Germinal center (tissue), 1 donor: ENCODE results near the gene ACAP2.
A peak's percentile ranks its signal among the peaks of the same experiment; 100 is the strongest.

Experiments
- DNase-seq: peaks from one replicate; pipeline ENCODE4 v3.0.0; 2012; ENCODE audit warnings: mixed read lengths, low spot score

Gene ACAP2

GRCh38 chr3:195259475-195260279 lies 183.1 kb downstream of the ACAP2 start:
- DNase-seq, result peak; percentile 97

GRCh38 chr3:195259154-195259474 lies 183.7 kb downstream of the ACAP2 start:
- no peak for DNase-seq

DNA sequence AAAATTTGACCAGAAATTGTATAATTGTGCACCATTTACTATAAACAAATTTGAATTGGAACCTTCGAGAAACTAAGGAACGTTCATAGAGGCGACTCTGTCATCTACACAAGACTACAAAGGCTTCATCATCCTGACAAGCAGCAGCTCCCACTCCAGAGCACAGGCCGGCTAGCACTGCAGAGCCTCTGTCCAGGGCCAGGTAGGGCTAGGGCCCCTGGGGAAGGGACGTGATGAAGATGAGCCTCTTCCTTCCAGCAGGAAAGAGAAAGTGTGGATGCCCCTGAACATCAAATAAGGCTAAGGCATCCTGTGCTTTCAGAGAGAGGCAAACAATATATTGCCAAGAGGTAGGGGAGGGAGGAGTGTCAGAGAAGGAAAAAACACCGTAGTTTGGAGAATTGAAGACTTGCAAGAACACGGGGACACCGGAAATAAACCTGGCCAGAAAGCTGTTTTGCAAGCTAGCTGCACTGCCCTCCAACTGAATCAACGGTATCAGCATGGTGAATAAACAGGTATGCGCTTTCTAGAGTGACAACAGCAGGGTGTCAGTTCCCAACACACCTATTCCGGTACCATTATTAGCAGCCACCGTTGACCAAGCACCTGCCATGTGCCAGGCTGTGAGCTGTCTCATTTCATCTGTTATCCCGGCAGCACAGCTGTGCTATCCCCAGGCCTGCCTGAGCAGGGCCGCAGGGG lies 184.2 kb downstream of the ACAP2 start:
- no peak for DNase-seq

- DNase-seq, result no peak
Measured at GRCh38 chr3:195257454-195258448, 185.1 kb downstream of the ACAP2 start.

- no peak for DNase-seq
Measured at GRCh38 chr3:195256639-195257453, 186.0 kb downstream of the ACAP2 start.

DNA sequence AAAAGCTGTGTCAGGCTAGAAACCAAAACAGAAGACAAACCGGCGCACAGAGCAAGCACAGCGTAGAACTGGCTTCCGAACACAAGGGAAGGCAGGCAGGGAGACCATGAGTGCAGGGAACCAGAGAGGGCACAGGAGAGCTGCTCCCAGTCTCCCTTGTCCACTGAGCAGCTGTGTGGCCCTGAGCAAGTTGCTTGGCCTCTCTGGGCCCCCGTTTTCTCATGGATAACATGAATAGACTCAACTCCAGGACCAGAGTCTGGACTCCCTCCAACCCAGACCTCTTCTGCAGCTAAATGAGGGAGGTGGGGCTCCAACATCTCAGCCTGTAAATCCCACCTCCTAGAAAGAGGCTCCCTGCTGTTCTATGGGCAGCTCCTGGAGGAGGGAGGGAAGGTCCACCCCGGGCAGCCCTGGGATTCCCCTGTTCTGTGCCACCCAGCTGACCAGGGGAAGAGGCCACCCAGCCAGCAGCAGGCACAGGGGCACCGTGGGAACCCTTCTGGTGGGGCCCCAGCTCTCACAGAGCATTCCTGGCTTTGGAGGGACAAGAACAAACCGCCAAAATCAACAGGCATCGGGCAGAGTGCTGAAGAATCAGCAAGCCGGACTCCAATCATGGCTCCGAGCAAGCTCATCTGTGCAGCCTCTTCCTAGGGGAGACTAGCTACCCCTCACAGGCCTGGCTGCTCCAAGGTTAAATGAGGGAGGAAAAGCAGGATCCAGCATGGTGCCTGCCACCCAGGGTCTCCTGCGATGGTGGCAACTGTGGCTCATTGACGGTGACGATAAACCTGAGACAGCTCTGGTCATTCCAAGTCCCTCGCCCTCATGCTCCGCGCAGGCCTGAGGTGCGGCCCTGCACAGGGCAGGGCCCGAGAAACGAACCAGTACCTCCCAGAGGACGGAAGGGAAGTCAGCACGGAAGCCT lies 187.0 kb downstream of the ACAP2 start:
- DNase-seq, result no peak

GRCh38 chr3:195255176-195255500 lies 187.7 kb downstream of the ACAP2 start:
- DNase-seq, result no peak

DNA sequence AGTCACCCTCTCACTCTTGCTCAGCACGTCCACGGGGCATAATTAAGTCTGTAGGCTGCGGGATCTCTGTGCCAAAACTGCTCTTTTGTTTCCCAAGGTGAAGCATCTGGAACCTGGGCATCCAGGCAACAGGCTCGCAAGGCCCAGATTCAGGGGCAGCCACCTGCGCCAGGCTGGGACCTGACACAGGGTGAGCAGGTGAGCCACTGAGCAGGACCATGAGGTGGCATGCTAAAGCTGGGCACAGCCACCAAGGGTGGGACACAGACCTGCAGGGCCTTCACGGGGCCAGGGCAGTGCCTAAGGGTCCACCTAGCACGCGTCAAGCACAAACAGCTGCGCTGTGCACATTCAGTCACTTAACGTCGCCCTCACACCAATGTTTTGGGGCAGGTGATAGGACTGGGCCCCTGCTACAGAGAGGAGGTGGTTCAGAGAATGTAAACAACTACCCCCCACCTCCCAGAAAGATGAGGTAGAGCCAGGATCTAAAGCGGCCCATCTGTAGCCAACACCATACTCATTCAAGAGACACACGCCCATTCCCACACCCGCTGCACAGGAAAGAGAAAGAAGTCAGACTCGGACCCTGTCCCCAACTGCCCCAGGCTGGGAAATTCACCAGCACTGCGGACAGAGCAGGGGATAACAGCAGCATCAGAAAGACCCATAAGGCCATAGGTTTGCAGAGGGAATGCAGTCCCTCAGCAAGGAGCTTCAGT lies 188.2 kb downstream of the ACAP2 start:
- DNase-seq, result no peak

GRCh38 chr3:195253923-195254432 lies 188.8 kb downstream of the ACAP2 start:
- DNase-seq, result no peak

DNA sequence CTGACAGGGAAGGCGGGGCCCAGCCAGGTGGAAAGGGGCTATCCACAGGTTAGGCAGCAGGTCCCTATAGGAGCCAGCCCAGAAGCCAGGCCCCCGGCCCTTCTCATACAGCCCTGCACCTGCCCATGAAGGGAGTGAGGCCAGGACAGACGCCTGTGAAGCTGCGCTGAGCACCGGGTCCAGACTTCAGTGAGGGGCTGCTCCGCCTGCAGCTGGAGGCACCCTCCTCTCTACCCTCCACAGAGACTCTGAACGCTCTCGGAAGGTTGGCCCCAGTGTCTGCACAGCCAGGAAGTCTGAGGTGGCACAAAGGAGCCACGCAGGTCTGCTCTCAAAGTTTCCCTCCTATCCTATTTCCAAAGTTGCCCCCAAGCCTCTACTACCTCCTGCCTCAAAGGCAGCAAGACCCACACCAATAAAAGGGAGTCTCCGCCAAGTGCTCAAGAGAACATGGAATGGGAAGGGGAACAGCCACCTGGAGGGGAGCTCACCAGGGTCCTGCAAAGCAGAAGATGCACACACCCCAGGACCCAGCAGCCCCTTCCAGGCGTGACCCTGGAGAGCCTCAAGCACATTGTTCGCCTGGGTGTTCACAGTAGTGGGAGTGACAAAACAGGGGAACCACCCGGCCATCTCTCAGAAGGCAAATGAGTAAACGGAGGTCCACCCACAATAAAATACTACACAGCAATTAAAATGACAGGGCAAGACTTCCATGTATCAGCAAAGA lies 191.3 kb downstream of the ACAP2 start:
- no peak for DNase-seq

DNA sequence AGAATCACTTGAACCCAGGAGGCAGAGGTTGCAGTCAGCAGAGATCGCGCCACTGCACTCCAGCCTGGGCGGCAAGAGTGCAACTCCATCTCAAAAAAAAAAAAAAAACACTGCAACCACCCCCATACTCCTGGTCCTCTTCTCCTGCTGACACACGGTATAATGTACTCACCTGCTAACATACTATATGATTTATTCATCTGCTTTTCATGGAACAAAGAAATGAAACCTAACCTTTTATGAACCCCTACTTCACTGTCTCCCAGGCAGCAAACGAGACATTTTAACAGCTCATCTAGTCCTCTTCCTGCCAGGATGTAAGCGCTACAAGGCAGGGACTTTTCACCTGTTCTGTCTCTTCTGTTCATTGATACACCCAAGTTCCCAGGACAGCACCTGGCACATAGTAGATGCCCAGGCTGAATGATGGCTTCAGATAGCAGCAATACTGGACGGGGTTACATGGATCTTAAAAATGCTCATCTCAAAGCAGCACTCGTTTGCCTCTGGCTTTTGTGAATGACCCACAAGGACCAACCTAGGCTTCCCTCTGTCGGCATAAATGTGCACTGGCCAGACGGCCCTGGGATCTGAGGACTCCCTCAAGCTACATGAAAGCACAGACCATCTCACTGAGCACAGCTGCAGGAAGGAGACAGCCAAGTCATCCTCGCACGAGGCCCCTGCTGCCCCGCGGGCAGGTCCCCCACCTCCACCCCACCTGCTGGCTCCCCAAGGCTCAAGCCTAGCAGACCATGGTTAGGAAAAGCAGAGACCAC lies 192.2 kb downstream of the ACAP2 start:
- DNase-seq, result no peak

DNA sequence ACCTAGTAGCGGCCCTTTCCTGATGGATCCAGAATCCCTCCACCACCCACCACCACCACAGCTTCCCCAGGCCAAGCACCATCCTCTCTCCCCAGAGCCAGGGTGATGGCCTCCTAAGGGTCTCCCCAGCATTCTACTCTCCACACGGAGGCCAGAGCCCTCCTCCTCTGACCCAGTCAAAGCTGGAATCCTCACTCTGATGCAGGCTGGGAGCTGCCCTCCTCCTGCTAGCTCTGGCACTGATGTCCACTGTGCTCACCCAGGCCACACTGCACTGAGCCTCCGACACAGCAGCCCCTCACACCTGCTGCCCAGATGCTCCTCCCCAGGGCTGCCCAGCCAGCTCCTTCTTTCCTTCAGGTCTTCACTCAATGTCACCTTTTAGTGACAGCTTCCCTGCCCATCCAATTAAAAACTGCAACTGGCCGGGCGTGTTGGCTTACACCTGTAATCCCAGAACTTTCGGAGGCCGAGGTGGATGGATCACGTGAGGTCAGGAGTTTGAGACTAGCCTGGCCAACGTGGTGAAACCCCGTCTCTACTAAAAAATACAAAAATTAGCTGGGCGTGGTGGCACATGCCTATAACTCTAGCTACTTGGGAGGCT lies 192.9 kb downstream of the ACAP2 start:
- no peak for DNase-seq

DNA sequence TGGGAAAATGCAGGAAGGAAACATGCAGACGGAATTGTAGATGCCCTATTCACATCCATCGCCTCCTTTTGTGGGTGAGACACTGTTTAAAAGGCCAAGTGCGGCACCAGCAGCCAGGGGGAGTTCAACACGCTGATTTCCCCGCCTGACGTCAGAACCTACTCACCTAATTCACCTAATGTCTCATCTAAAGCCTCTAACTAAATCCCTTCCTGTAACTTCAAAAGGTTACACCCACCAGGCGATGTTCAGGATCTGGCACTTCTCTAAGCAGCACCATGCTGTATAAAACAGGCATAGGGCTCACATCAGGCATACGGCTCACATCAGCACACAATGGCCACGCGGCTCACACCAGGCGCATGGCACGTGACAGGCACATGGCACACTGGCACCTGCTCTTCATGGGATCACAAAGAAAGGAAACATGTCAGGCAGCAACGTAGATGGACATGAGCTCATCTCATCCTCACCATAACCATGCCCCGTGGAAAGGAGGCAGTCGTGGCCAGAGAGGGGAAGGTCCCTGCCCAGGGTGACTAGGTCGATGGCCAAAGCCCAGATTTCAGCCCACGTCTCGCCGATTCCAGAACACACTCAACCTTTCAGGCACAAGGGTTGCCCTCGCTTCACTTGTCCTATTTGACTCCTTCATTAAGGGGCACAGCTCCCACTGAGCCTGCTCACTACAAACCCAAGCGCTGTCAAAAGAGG lies 193.6 kb downstream of the ACAP2 start:
- no peak for DNase-seq

DNA sequence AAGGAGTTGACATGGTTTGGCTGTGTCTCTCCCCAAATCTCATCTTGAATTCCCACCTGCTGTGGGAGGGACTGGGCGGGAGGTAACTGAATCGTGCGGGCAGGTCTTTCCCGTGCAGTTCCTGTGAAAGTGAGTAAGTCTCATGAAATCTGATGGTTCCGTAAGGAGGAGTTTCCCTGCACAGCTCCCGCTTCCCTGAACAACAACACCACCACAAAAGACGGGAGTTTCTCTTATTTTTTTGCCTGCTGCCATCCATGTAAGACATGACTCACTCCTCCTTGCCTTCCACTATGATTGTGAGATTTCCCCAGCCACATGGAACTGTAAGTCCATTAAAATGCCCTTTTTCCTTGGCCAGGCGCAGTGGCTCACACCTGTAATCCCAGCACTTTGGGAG lies 194.5 kb downstream of the ACAP2 start:
- DNase-seq, result no peak

- DNase-seq, result no peak
Measured at GRCh38 chr3:195247863-195248189, 195.0 kb downstream of the ACAP2 start.

- no peak for DNase-seq
Measured at GRCh38 chr3:195247086-195247862, 195.5 kb downstream of the ACAP2 start.
